ENCODE data around the gene AMOTL1.
"Not testable (repeated sequence)": the region's sequence is repeated elsewhere in the genome, so short reads cannot be mapped to it uniquely, and the experiment has no call there.

Gene AMOTL1

DNA sequence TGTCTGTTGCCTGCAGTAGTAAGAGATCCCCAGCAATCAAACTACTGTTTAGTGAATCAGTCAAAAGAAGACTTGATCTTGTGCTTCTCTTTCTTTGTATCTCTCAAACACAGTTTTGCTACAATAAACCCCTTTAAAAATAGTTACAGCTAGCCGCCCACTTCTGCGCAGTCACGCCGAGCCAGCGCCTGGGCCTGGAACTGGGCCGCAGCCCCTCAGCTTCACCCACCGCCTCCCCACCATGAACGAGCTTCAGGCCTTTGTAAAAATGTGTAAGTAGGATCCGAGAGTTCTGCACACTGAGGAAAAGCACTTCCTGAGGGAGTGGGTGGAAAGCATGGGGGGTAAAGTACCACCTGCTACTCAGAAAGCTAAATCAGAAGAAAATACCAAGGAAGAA, 144.7 kb downstream of the AMOTL1 start:
- no peak overlapping the region for H4K8ac ChIP-seq (ENCODE audit: low read depth, low read length)
- WGBS (ENCODE audit: extremely low coverage, insufficient coverage, low lambda C conversion rate): no CpG with 5 or more reads among the region's 9 CpGs
- no peaks in the 10 kb centered on the region for H3K79me2 ChIP-seq (ENCODE audit: control insufficient read depth, insufficient read depth, low read length)
- H3K4me1 ChIP-seq (ENCODE audit: control insufficient read depth, low read depth, low read length): no peaks in the 10 kb centered on the region
- H4K5ac ChIP-seq (ENCODE audit: low read length): no peak overlapping the region
- H3K79me1 ChIP-seq (ENCODE audit: low read length): no peaks in the 10 kb centered on the region
- H3K23ac ChIP-seq (ENCODE audit: low read length): no peak overlapping the region
- no peak overlapping the region for H3K4me2 ChIP-seq (ENCODE audit: low read length)
- no peak overlapping the region for H2BK5ac ChIP-seq (ENCODE audit: low read length)
- H3K9ac ChIP-seq (ENCODE audit: low read length): no peak overlapping the region
- no peak overlapping the region for H3K4ac ChIP-seq (ENCODE audit: low read depth, low read length)
- no peak for DNase-seq
- H2BK15ac ChIP-seq (replicated peaks; ENCODE audit: low read depth): no peak overlapping the region
- no peak overlapping the region for H3K18ac ChIP-seq (ENCODE audit: low read length)
- H3K4me3 ChIP-seq (ENCODE audit: low read length): no peak overlapping the region
- no peak overlapping the region for H3K27ac ChIP-seq (ENCODE audit: low read depth, low read length)
- H2AK5ac ChIP-seq (ENCODE audit: low read length): no peak overlapping the region
- H2BK120ac ChIP-seq (ENCODE audit: low read depth, low read length): no peak overlapping the region
- no peaks in the 10 kb centered on the region for H3K27me3 ChIP-seq (ENCODE audit: insufficient read depth, low read length, poor library complexity)
- no peak overlapping the region for H3K56ac ChIP-seq (ENCODE audit: low read length)
- H3K36me3 ChIP-seq (ENCODE audit: control insufficient read depth, insufficient read depth, low read length): no peaks in the 10 kb centered on the region

DNA sequence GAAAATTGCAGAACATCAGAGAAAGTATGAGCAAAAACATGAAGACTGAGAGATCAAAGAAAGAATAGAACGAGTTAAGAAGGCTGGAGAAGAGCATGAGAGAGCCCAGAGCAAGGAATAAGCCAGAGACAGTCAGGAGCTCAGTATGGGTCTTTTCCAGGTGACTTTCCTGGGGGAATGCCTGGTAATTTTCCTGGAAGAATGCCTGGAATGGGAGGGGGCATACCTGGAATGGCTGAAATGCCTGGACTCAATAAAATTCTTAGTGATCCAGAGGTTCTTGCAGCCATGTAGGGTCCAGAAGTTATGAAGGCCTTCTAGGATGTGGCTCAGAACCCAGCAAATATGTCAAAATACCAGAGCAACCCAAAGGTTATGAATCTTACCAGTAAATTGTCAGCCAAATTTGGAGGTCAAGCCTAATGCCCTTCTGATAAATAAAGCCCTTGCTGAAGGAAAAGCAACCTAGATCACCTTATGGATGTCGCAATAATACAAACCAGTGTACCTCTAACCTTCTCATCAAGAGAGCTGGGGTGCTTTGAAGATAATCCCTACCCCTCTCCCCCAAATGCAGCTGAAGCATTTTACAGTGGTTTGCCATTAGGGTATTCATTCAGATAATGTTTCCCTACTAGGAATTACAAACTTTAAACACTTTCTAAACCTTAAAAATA, 145.7 kb downstream of the AMOTL1 start:
- H2AK5ac ChIP-seq (ENCODE audit: low read length); H3K36me3 ChIP-seq (ENCODE audit: control insufficient read depth, insufficient read depth, low read length); H4K8ac ChIP-seq (ENCODE audit: low read depth, low read length); H3K23ac ChIP-seq (ENCODE audit: low read length); H3K9ac ChIP-seq (ENCODE audit: low read length); H3K79me1 ChIP-seq (ENCODE audit: low read length); H3K4me1 ChIP-seq (ENCODE audit: control insufficient read depth, low read depth, low read length); H3K18ac ChIP-seq (ENCODE audit: low read length); H3K56ac ChIP-seq (ENCODE audit: low read length); H2BK120ac ChIP-seq (ENCODE audit: low read depth, low read length); H3K4ac ChIP-seq (ENCODE audit: low read depth, low read length); H3K4me3 ChIP-seq (ENCODE audit: low read length); H4K5ac ChIP-seq (ENCODE audit: low read length); H3K4me2 ChIP-seq (ENCODE audit: low read length); H2BK15ac ChIP-seq (replicated peaks; ENCODE audit: low read depth); H3K27ac ChIP-seq (ENCODE audit: low read depth, low read length); H2BK5ac ChIP-seq (ENCODE audit: low read length); H3K27me3 ChIP-seq (ENCODE audit: insufficient read depth, low read length, poor library complexity); H3K79me2 ChIP-seq (ENCODE audit: control insufficient read depth, insufficient read depth, low read length): not testable (repeated sequence)
- DNase-seq: peak; percentile 75
- no CpG with 5 or more reads among the region's 2 CpGs for WGBS (ENCODE audit: extremely low coverage, insufficient coverage, low lambda C conversion rate)

DNA sequence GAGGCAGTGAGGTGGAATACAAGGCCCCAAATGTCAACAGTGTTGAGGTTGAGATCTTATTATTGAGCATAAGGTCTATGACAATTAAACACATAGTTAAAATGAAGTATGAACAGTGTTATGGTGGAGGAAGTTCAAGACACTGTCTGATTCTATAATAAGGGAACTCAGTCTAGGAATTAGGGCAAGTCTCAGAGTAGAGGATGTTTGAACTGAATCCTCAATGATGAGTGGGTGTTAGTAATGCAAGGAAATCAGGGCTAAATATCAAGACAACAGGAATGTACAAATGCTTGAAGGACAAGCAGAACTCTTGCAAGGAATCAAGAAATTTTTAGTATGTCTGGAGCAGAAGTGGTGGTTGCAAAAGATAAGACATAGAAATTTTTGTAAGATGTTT, 152.2 kb downstream of the AMOTL1 start:
- H3K4me2 ChIP-seq (ENCODE audit: low read length): no peak overlapping the region
- H2BK5ac ChIP-seq (ENCODE audit: low read length): no peak overlapping the region
- no peak overlapping the region for H2BK15ac ChIP-seq (replicated peaks; ENCODE audit: low read depth)
- DNase-seq: no peak
- no peak overlapping the region for H3K56ac ChIP-seq (ENCODE audit: low read length)
- no peaks in the 10 kb centered on the region for H3K79me2 ChIP-seq (ENCODE audit: control insufficient read depth, insufficient read depth, low read length)
- H3K4ac ChIP-seq (ENCODE audit: low read depth, low read length): no peak overlapping the region
- no peak overlapping the region for H3K9ac ChIP-seq (ENCODE audit: low read length)
- H4K5ac ChIP-seq (ENCODE audit: low read length): no peak overlapping the region
- H3K18ac ChIP-seq (ENCODE audit: low read length): no peak overlapping the region
- peaks cover 2% of the 10 kb centered on the region for H3K4me1 ChIP-seq (ENCODE audit: control insufficient read depth, low read depth, low read length)
- no peaks in the 10 kb centered on the region for H3K27me3 ChIP-seq (ENCODE audit: insufficient read depth, low read length, poor library complexity)
- H3K27ac ChIP-seq (ENCODE audit: low read depth, low read length): no peak overlapping the region
- no peak overlapping the region for H4K8ac ChIP-seq (ENCODE audit: low read depth, low read length)
- H2BK120ac ChIP-seq (ENCODE audit: low read depth, low read length): no peak overlapping the region
- no peak overlapping the region for H2AK5ac ChIP-seq (ENCODE audit: low read length)
- H3K4me3 ChIP-seq (ENCODE audit: low read length): no peak overlapping the region
- no peaks in the 10 kb centered on the region for H3K36me3 ChIP-seq (ENCODE audit: control insufficient read depth, insufficient read depth, low read length)
- H3K23ac ChIP-seq (ENCODE audit: low read length): no peak overlapping the region
- no peaks in the 10 kb centered on the region for H3K79me1 ChIP-seq (ENCODE audit: low read length)

DNA sequence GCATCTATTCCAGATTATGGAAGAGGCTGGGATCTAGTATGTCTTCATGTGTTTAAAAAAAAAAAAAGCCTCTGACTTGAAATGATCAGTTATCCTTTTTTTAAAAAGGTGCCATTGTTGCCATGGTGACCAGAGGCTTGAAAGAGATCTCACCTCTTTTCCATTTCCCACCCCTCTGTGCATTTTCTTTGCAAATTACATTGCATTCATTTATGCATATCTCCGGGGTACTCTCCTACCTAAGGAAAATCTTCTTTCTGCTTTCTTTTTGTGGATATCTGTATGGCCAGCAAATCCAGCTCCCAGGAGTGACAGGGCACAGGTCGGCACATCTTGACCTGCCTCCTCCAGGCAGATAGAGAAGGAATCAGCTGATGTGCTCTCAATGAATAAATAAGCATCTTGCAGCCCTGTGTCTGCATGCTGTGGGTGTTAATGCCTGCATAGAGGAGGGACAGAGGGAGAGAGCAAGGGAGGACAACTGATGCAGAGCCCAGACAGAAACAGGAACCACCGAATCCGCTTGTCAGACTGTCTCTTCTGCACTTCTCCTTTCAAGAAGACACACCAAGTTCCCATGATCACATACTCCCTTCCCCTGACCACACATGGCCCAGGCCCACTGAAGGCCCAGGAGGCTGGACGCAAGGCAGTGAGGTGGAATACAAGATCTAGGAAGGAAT, 154.3 kb downstream of the AMOTL1 start:
- H2BK15ac ChIP-seq (replicated peaks; ENCODE audit: low read depth): no peak overlapping the region
- no peak overlapping the region for H3K27ac ChIP-seq (ENCODE audit: low read depth, low read length)
- no peaks in the 10 kb centered on the region for H3K79me2 ChIP-seq (ENCODE audit: control insufficient read depth, insufficient read depth, low read length)
- H3K4me3 ChIP-seq (ENCODE audit: low read length): no peak overlapping the region
- no peak overlapping the region for H2AK5ac ChIP-seq (ENCODE audit: low read length)
- H3K4me1 ChIP-seq (ENCODE audit: control insufficient read depth, low read depth, low read length): peaks cover 12% of the 10 kb centered on the region
- H2BK120ac ChIP-seq (ENCODE audit: low read depth, low read length): no peak overlapping the region
- H3K4ac ChIP-seq (ENCODE audit: low read depth, low read length): no peak overlapping the region
- H3K4me2 ChIP-seq (ENCODE audit: low read length): no peak overlapping the region
- no peak overlapping the region for H3K23ac ChIP-seq (ENCODE audit: low read length)
- H3K9ac ChIP-seq (ENCODE audit: low read length): no peak overlapping the region
- H3K79me1 ChIP-seq (ENCODE audit: low read length): no peaks in the 10 kb centered on the region
- no peak overlapping the region for H2BK5ac ChIP-seq (ENCODE audit: low read length)
- H3K36me3 ChIP-seq (ENCODE audit: control insufficient read depth, insufficient read depth, low read length): no peaks in the 10 kb centered on the region
- no peak overlapping the region for H3K56ac ChIP-seq (ENCODE audit: low read length)
- WGBS (ENCODE audit: extremely low coverage, insufficient coverage, low lambda C conversion rate): no CpG with 5 or more reads among the region's 5 CpGs
- no peak overlapping the region for H4K5ac ChIP-seq (ENCODE audit: low read length)
- H3K27me3 ChIP-seq (ENCODE audit: insufficient read depth, low read length, poor library complexity): no peaks in the 10 kb centered on the region
- H3K18ac ChIP-seq (ENCODE audit: low read length): no peak overlapping the region
- no peak overlapping the region for H4K8ac ChIP-seq (ENCODE audit: low read depth, low read length)
- peak; percentile 50 for DNase-seq

DNA sequence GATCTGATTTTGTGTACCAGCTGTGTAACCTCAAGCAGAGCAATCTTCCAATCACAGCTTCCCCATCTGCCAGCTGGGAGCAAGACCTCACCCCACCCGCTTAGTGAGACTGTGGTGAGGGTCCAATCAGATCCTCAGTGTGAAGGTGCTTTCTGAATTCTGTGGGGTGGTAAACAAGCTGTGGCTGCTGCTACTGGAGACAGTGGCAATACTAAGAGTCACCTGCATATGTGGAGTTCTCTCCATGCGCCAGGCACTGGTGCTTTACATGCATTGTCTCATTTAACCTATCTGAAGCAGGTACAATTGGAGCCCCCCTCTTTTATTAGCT, 154.8 kb downstream of the AMOTL1 start:
- Histone ChIP-seq H2BK5ac (ENCODE audit: low read length) (no peak overlapping the region), H3K79me2 (ENCODE audit: control insufficient read depth, insufficient read depth, low read length) (no peaks in the 10 kb centered on the region), H3K4me2 (ENCODE audit: low read length) (no peak overlapping the region), H4K5ac (ENCODE audit: low read length) (no peak overlapping the region), H2BK120ac (ENCODE audit: low read depth, low read length) (no peak overlapping the region), H3K27ac (ENCODE audit: low read depth, low read length) (no peak overlapping the region), H3K4me1 (ENCODE audit: control insufficient read depth, low read depth, low read length) (peaks cover 12% of the 10 kb centered on the region), H3K18ac (ENCODE audit: low read length) (no peak overlapping the region), H3K36me3 (ENCODE audit: control insufficient read depth, insufficient read depth, low read length) (no peaks in the 10 kb centered on the region), H4K8ac (ENCODE audit: low read depth, low read length) (no peak overlapping the region), H3K9ac (ENCODE audit: low read length) (no peak overlapping the region), H3K4ac (ENCODE audit: low read depth, low read length) (no peak overlapping the region), H2AK5ac (ENCODE audit: low read length) (no peak overlapping the region), H2BK15ac (replicated peaks; ENCODE audit: low read depth) (no peak overlapping the region), H3K23ac (ENCODE audit: low read length) (no peak overlapping the region), H3K79me1 (ENCODE audit: low read length) (no peaks in the 10 kb centered on the region), H3K56ac (ENCODE audit: low read length) (no peak overlapping the region), H3K27me3 (ENCODE audit: insufficient read depth, low read length, poor library complexity) (no peaks in the 10 kb centered on the region), H3K4me3 (ENCODE audit: low read length) (no peak overlapping the region)
- no CpG with 5 or more reads among the region's 2 CpGs for WGBS (ENCODE audit: extremely low coverage, insufficient coverage, low lambda C conversion rate)
- DNase-seq: no peak

DNA sequence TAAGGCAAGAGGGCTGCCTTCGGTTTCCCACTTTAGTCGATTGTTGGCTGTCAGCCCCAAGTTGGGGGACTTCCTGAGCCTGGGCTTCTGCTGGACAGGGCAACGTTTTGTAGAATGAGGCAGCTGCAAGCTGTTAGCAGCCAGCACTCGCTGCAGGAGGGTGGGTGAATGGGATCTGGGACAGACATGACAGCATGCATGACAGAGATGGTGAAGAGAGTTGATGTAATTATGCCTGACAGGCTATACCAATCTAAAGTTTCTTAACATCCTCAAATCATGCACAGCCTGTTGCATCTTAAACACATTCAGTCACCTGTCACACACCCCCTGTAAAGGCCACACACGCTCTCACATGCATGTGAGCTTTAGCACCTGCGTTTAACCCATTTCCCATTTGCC, 156.0 kb downstream of the AMOTL1 start:
- no peak overlapping the region for H2BK120ac ChIP-seq (ENCODE audit: low read depth, low read length)

More for the DNA sequence above, 156.0 kb downstream of the AMOTL1 start:
- Histone ChIP-seq H3K4me2 (ENCODE audit: low read length) (no peak overlapping the region), H3K27ac (ENCODE audit: low read depth, low read length) (no peak overlapping the region), H3K36me3 (ENCODE audit: control insufficient read depth, insufficient read depth, low read length) (no peaks in the 10 kb centered on the region), H3K4ac (ENCODE audit: low read depth, low read length) (no peak overlapping the region), H3K23ac (ENCODE audit: low read length) (no peak overlapping the region), H3K4me1 (ENCODE audit: control insufficient read depth, low read depth, low read length) (peaks cover 12% of the 10 kb centered on the region), H2AK5ac (ENCODE audit: low read length) (no peak overlapping the region), H3K4me3 (ENCODE audit: low read length) (no peak overlapping the region), H2BK15ac (replicated peaks; ENCODE audit: low read depth) (no peak overlapping the region), H3K79me2 (ENCODE audit: control insufficient read depth, insufficient read depth, low read length) (no peaks in the 10 kb centered on the region), H3K79me1 (ENCODE audit: low read length) (no peaks in the 10 kb centered on the region), H4K5ac (ENCODE audit: low read length) (no peak overlapping the region), H3K56ac (ENCODE audit: low read length) (no peak overlapping the region), H2BK5ac (ENCODE audit: low read length) (no peak overlapping the region), H3K27me3 (ENCODE audit: insufficient read depth, low read length, poor library complexity) (no peaks in the 10 kb centered on the region), H4K8ac (ENCODE audit: low read depth, low read length) (no peak overlapping the region), H3K9ac (ENCODE audit: low read length) (no peak overlapping the region), H3K18ac (ENCODE audit: low read length) (no peak overlapping the region)
- no CpG with 5 or more reads among the region's 6 CpGs for WGBS (ENCODE audit: extremely low coverage, insufficient coverage, low lambda C conversion rate)
- DNase-seq: no peak

All from mesendoderm (in vitro differentiated cells).